ENCODE results near the gene TBX4.

The TBX4 gene

DNA sequence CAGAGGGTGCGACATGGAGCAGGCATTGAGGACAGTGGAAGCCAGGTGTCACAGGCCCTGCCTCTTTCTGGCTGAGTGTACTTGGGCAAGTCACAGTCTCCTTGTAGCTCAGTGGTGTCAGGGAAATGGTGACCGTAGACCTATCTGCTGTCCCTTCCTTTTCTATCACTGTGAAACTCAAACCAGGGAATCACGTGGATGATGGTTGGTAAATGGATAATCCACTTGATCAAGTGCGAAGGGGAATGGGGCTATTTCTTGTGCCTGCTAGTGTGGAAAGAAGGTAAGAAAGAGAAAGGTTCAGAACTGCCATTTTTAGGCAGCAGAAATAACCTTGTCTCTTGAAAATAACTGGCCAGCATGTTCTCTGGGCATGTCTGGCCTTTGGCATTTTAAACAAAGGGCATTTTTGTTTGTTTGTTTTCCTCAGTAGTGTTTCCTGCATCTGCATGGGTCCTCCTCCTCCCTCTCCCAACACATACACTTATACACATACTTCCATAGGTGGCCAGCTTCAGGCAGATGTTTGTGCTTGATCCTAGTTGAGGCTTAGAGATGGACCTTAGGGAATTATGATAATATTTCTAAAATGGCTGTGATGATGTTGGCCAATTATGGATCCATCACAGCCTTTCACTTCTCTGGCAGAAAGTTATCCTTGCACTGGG lies 7.1 kb downstream of the TBX4 start:
- TF ChIP-seq GATA2 (IDR thresholded peaks at IDR 0.05; ENCODE audit: low read depth, low read length) (no peak), GATA3 (IDR thresholded peaks at IDR 0.05; ENCODE audit: low read depth, low read length) (no peak)

DNA sequence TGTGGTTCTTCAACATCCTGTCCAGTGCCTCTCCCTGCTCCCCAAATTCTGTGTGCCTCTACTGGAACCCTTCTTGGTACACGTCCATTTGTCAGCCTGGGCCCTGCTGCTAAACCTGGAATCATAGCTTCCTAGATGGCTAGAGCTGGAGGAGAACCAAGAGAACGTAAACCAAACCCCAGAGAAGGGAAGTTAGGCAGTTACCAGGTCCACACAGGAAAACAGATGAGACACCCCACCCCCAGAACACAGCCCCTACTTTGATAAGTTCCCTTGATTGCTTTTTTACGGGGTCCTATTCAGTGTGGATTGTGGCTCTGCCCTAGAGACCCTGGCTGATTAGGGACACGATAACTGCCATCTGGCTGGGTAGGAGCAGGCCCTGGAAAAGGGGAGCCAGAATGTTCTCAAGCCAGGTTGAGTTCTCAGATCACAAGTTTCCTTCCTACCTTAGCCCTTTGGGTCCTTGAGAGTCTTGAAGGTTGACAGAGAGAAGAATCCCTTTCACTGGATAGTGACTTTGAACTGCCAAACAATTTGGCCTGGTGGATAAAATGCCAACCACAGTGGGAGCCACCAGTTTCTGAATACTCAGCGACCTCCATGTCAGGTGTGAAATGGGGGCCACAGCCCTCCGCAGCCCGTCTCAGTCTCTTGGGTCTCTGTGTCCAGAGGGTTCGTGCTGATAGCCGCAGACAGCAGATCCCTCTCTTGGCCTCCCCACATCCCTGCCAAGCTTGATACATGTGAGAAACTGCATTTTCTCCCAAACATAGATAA lies 7.9 kb downstream of the TBX4 start:
- TF ChIP-seq GATA2 (IDR thresholded peaks at IDR 0.05; ENCODE audit: low read depth, low read length) (no peak), GATA3 (IDR thresholded peaks at IDR 0.05; ENCODE audit: low read depth, low read length) (no peak)

- TF ChIP-seq GATA3 (IDR thresholded peaks at IDR 0.05; ENCODE audit: low read depth, low read length): no peak
- TF ChIP-seq GATA2 (IDR thresholded peaks at IDR 0.05; ENCODE audit: low read depth, low read length): no peak
These were observed 8.8 kb downstream of the TBX4 start for GRCh38 chr17:61460796-61461585.

DNA sequence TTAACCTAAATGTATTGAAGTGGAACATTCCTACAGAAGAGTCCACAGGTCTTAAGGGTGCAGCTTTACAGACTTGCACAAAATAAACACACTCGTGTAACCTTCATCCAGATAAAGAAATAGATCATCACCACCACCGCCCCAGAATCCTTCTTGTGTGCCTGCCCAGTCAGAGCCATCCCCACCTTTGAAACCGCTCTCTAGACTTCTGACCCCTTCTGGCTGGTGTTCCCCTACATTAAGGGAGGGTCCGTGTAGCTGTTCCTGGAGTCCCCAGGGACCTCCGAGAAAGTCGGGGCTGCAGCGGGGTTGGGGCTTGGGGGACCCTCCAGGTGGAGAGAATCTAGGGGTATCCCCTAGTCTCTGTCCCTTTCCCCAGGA lies 9.4 kb downstream of the TBX4 start:
- TF ChIP-seq GATA2 (IDR thresholded peaks at IDR 0.05; ENCODE audit: low read depth, low read length) (no peak), GATA3 (IDR thresholded peaks at IDR 0.05; ENCODE audit: low read depth, low read length) (no peak)

GRCh38 chr17:61461967-61462718 lies 9.9 kb downstream of the TBX4 start:
- TF ChIP-seq GATA2 (IDR thresholded peaks at IDR 0.05; ENCODE audit: low read depth, low read length): no peak
- no peak for TF ChIP-seq GATA3 (IDR thresholded peaks at IDR 0.05; ENCODE audit: low read depth, low read length)

GRCh38 chr17:61462719-61463315 lies 10.6 kb downstream of the TBX4 start:
- no peak for TF ChIP-seq GATA2 (IDR thresholded peaks at IDR 0.05; ENCODE audit: low read depth, low read length)
- no peak for TF ChIP-seq GATA3 (IDR thresholded peaks at IDR 0.05; ENCODE audit: low read depth, low read length)

DNA sequence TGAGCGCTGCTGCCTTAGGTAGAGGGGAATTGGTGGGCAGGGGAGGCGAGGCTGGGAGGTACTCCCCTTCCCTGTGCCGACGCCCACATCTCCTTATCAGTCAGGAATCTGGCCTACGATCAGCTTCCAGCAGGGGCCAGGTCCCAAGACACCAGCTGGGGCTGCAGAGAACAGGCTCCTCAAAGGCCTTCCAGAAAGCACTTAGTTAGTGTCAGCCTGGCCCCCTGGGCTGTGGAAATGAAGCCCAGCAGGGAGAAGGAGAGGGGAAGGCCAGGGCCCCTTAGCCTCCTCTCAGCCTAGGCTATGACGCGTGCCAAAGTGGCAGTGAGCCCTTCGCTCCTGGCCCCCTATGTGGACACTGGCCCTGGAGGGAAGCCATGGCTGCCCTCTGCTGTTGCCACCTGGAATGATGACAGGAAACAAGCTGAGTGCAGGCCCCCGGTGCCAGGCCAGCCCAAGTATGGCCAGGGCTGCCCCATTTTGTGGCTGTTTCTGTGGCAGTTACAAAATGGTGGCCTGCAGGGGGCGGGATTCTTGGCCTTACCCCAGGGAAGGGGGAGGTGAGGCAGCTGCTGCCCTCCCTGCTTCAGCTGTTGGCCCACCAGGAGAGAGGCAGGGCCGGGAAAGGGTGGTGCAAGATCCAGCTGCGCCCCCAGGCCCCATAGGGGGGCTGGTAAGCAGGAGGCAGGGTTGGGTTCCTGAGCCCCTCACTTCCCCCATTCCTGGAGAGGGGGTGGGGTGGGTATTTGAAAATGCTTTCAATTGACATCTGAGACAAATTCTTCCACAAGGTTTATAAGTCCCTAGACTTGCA lies 11.3 kb downstream of the TBX4 start:
- TF ChIP-seq GATA2 (IDR thresholded peaks at IDR 0.05; ENCODE audit: low read depth, low read length) (peak; percentile 53), GATA3 (IDR thresholded peaks at IDR 0.05; ENCODE audit: low read depth, low read length) (no peak)

DNA sequence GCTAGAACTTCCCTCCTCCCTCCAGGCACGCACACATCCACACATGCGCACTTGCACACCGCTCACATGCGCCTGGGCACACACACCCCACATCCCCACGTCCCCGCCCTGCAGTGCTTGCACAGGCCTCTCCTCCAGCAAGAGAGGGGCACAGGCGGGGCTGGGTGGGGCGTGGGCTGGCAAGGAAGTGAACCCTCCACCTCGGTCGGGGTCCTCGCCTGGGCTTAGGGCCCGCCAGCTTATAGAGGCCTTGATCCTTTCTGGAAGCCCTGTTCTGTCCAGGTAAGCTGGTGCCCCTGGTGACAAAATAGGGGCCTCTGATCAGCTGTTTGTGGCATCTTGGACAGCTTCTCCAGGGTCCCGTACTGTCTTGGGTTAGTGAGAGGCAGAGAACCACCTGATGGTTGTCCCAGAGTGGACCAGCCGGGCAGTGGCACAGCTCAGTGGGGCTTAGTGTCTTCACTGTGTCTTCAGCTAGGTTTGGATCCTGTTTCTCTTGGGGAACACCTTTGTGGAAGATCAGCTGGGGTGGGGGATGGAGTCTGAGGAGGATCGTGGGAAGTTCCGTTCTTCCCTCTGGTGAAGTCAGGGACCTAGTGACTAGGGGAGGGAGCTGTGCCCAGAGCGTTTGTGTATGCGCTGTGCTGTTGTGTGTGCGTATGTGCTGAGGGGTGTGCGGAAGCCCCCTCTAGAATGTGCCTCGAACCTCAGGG lies 12.1 kb downstream of the TBX4 start:
- TF ChIP-seq GATA2 (IDR thresholded peaks at IDR 0.05; ENCODE audit: low read depth, low read length) (no peak), GATA3 (IDR thresholded peaks at IDR 0.05; ENCODE audit: low read depth, low read length) (no peak)

DNA sequence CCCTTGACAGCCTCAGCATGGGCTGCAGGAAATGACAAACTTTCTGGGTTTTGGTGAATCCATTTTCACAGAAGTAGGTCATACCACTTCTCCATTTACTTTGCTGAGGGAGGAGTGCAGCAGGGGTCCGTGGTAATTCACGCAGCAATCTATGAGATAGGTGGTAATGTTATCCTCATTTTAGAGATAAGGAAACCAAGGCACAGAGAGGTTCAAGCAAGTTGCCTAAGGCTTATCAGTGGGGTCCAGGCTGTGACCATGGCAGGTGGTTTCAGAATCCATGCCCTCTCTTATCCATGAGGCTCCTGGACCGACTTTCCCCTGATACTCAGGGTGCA lies 12.6 kb downstream of the TBX4 start:
- TF ChIP-seq GATA3 (IDR thresholded peaks at IDR 0.05; ENCODE audit: low read depth, low read length): no peak
- no peak for TF ChIP-seq GATA2 (IDR thresholded peaks at IDR 0.05; ENCODE audit: low read depth, low read length)

DNA sequence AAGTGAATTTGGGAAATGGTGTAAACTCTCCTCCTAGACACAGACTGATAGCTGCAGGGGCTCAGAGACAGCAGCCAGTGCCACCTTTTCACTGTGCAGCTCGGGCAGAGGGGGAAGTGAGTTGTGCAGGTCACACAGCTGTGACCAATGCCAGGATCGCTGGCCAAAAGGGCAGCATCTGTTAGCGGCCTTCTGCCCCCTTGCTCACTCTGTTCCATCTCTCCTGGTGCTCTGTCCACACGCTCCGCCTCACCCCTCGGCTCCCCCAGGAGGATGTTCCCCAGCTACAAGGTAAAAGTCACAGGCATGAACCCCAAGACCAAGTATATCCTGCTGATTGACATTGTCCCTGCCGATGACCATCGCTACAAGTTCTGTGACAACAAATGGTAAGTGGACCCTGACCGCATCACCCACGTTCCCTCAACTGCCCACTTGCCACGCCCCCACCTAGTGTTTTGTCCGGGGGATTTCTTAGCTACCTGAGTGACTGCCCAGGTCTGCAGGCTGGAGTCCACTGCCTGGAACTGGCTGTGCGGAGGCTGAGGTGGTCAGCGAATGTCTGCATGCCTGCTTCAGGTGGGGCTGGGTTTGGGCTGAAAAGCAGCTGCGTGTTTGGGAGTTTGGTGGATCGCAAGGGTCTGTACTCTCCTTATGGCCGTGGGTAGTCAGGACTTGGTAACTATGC lies 13.5 kb downstream of the TBX4 start:
- TF ChIP-seq GATA3 (IDR thresholded peaks at IDR 0.05; ENCODE audit: low read depth, low read length): no peak
- no peak for TF ChIP-seq GATA2 (IDR thresholded peaks at IDR 0.05; ENCODE audit: low read depth, low read length)

- TF ChIP-seq GATA3 (IDR thresholded peaks at IDR 0.05; ENCODE audit: low read depth, low read length) (no peak), GATA2 (IDR thresholded peaks at IDR 0.05; ENCODE audit: low read depth, low read length) (no peak)
These were observed 14.0 kb downstream of the TBX4 start for GRCh38 chr17:61466246-61466645.
